Smooth muscle cell (in vitro differentiated cells): ENCODE data around the gene WIPF3. TPM values are rescaled to one million over a fixed set of nuclear protein-coding genes. Genes with fewer than 3 reads are reported as not detected.
A peak's percentile ranks its signal among the peaks of the same experiment; 100 is the strongest.

ENCODE experiments used
- DNase-seq: peaks from one replicate; lab custom pipeline; 2025; ENCODE audit not compliant: unreplicated experiment; lab: John Stamatoyannopoulos, UW
- H2AFZ ChIP-seq: fragments of 200-600 bp; sonication (generic); 2 replicates; pipeline ENCODE4 v1.6.0; 2016; ENCODE audit warnings: antibody characterized with exemption, low read depth, mild to moderate bottlenecking
- H3F3A ChIP-seq: fragments of 200-600 bp; sonication (generic); 2 replicates; pipeline ENCODE4 v1.6.0; 2017; ENCODE audit warnings: antibody characterized with exemption, low read depth
- H3K27ac ChIP-seq: fragments of 200-600 bp; sonication (generic); 2 replicates; pipeline ENCODE4 v1.5.1; 2016; ENCODE audit warnings: low read depth, mild to moderate bottlenecking
- H3K27me3 ChIP-seq: fragments of 200-600 bp; sonication (generic); 2 replicates; pipeline ENCODE4 v1.6.1; 2016; ENCODE audit warnings: low read depth, mild to moderate bottlenecking
- H3K36me3 ChIP-seq: fragments of 200-600 bp; sonication (generic); 2 replicates; pipeline ENCODE4 v1.5.1; 2016; ENCODE audit warnings: low read depth
- H3K4me1 ChIP-seq: fragments of 200-600 bp; sonication (generic); 2 replicates; pipeline ENCODE4 v1.5.1; 2016; ENCODE audit warnings: low read depth
- H3K4me2 ChIP-seq: fragments of 200-600 bp; sonication (generic); 2 replicates; pipeline ENCODE4 v1.6.0; 2016; ENCODE audit warnings: mild to moderate bottlenecking
- H3K4me3 ChIP-seq: fragments of 200-600 bp; sonication (generic); 2 replicates; pipeline ENCODE4 v1.5.1; 2016; ENCODE audit warnings: mild to moderate bottlenecking
- H3K79me2 ChIP-seq: fragments of 200-600 bp; sonication (generic); 2 replicates; pipeline ENCODE4 v1.6.0; 2016; ENCODE audit warnings: low read depth, mild to moderate bottlenecking
- H3K9ac ChIP-seq: fragments of 200-600 bp; sonication (generic); 2 replicates; pipeline ENCODE4 v1.6.0; 2016; ENCODE audit warnings: low read depth
- H3K9me3 ChIP-seq: fragments of 200-600 bp; sonication (generic); replicated peaks from 2 replicates; pipeline ENCODE4 v1.5.1; 2016; ENCODE audit warnings: low read depth
- H4K20me1 ChIP-seq: fragments of 200-600 bp; sonication (generic); 2 replicates; pipeline ENCODE4 v1.6.0; 2016; ENCODE audit warnings: low read depth
- WGBS: methylation state at CpG from one replicate; pipeline ENCODE4 v1.1.7; 2016; ENCODE audit warnings: low lambda C conversion rate; 5-methylcytosine and 5-hydroxymethylcytosine counted together
- polyA plus RNA-seq: library from polyadenylated mRNA; unstranded; fragments of >200 nt; fragmentation: Nextera tagmentation; extraction: Ambion mirVana; gene quantifications from 2 replicates; pipeline ENCODE4 v1.2.1, GENCODE V29; 2016
- total RNA-seq: library from RNA; depleted of rRNA; stranded (reverse); fragments of >200 nt; gene quantifications from 2 replicates; pipeline ENCODE4 v1.2.3, GENCODE V29; 2014
- TF ChIP-seq, protein P1 (sequence below): fragments of 200-600 bp; sonication (generic); IDR thresholded peaks from 2 replicates; pipeline ENCODE4 v1.5.1; 2017; ENCODE audit warnings: borderline replicate concordance, mild to moderate bottlenecking, antibody characterized with exemption; ENCODE audit not compliant: insufficient read depth, poor library complexity, severe bottlenecking

WIPF3 gene
- total and polyA plus RNA-seq, 2 experiments from 2014 or later: 0.22 TPM; not detected in 1

DNA sequence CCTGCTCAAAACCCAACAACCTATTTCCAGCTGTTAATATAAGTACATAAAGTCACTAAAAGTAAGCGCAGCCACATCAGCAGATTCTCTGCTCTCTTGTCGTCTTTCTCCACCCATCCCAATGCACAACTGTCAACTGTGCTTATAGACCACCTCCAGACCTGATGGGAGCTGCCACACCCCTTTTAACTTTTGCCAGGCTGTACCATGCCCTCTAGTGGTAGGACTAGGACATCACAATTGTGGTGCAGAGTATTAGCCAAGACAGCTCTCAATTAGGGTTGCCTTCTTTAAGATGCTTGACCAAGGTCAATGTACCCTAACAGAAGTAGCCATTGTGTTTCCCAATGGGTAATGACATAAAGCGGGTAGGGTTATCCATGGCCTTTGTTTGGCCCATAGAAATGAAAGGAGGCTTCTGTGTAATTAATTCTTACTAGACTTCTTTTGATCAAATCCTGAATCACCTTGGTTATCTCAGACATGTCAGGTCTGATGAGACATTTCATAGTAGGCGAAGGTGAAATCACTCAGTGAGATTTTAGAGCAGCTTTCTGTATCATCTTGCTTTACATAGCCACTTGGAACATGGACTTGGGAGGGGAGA is 115.2 kb downstream of the WIPF3 start:
- Histone ChIP-seq H3K4me2 (no peak overlapping the region), H3K9ac (no peak overlapping the region), H3K4me1 (no peaks in the 10 kb centered on the region), H3F3A (no peaks in the 10 kb centered on the region), H4K20me1 (peaks cover 24% of the 10 kb centered on the region), H3K27me3 (no peaks in the 10 kb centered on the region), H3K79me2 (no peaks in the 10 kb centered on the region), H3K27ac (no peak overlapping the region), H3K9me3 (no peaks in the 10 kb centered on the region), H3K4me3 (no peak overlapping the region), H3K36me3 (peaks cover 7% of the 10 kb centered on the region), H2AFZ (no peak overlapping the region)
- 59% methylated on average over 4 of the region's 4 CpGs for WGBS
- TF ChIP-seq, protein P1, sequence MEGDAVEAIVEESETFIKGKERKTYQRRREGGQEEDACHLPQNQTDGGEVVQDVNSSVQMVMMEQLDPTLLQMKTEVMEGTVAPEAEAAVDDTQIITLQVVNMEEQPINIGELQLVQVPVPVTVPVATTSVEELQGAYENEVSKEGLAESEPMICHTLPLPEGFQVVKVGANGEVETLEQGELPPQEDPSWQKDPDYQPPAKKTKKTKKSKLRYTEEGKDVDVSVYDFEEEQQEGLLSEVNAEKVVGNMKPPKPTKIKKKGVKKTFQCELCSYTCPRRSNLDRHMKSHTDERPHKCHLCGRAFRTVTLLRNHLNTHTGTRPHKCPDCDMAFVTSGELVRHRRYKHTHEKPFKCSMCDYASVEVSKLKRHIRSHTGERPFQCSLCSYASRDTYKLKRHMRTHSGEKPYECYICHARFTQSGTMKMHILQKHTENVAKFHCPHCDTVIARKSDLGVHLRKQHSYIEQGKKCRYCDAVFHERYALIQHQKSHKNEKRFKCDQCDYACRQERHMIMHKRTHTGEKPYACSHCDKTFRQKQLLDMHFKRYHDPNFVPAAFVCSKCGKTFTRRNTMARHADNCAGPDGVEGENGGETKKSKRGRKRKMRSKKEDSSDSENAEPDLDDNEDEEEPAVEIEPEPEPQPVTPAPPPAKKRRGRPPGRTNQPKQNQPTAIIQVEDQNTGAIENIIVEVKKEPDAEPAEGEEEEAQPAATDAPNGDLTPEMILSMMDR: peak; percentile 97
- DNase-seq: no peak

DNA sequence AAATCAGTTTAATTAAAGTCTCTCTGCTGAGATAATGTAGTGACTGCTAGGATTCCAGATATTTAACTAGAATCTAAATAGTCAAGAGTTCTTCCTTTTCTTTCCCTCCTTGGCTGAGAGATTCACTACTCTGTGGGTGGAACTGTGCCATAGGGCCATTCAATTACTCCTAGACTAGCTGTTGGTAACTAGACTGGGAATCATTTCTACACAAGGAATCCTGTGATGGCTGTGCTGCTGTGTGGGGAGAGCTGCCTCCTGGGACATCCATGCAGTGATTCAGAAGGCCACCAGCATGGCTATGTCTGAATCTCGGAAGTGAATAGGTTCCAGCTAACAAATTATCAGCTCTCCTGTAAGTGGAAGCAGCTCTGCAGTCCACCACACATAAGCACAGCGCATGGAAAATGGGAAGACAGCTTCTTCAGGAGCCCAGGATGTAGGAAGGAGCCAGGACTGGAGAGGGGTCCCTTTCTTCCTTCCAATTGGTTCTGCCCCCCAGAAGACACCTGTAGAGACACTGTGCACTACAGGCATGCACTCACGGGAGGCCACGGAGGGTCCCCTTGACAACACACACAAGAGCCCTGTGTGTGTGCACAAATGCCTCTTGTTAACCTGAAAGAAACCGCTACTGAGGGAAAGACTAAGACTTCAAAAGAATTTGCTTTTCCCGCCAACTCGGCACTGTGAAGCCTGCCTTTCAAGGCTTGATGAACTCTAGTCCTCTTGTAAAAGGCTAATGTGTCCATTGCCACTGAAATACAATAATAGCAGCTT is 116.8 kb downstream of the WIPF3 start:
- H3K4me1 ChIP-seq: no peaks in the 10 kb centered on the region
- no peak overlapping the region for H3K27ac ChIP-seq
- peaks cover 32% of the 10 kb centered on the region for H4K20me1 ChIP-seq
- DNase-seq: no peak
- no peaks in the 10 kb centered on the region for H3F3A ChIP-seq
- no peak overlapping the region for H3K4me3 ChIP-seq
- no peak overlapping the region for H3K4me2 ChIP-seq
- WGBS: 69% methylated on average over 7 of the region's 7 CpGs
- H2AFZ ChIP-seq: no peak overlapping the region
- no peaks in the 10 kb centered on the region for H3K79me2 ChIP-seq
- no peak overlapping the region for H3K9ac ChIP-seq
- H3K36me3 ChIP-seq: peaks cover 7% of the 10 kb centered on the region
- H3K9me3 ChIP-seq: no peaks in the 10 kb centered on the region
- TF ChIP-seq, protein P1: no peak
- no peaks in the 10 kb centered on the region for H3K27me3 ChIP-seq

- WGBS: 86% methylated on average over 9 of the region's 9 CpGs
- Histone ChIP-seq H2AFZ (no peak overlapping the region), H4K20me1 (peaks cover 37% of the 10 kb centered on the region), H3K27me3 (no peaks in the 10 kb centered on the region), H3K4me3 (no peak overlapping the region), H3K36me3 (peaks cover 5% of the 10 kb centered on the region), H3K4me1 (no peaks in the 10 kb centered on the region), H3F3A (no peaks in the 10 kb centered on the region), H3K79me2 (no peaks in the 10 kb centered on the region), H3K9me3 (no peaks in the 10 kb centered on the region), H3K4me2 (no peak overlapping the region), H3K27ac (no peak overlapping the region), H3K9ac (no peak overlapping the region)
- TF ChIP-seq, protein P1: no peak
- DNase-seq: no peak
Measured at GRCh38 chr7:29924006-29924405, 117.7 kb downstream of the WIPF3 start.
